HG03025 (cell line): Measurements from ENCODE around the gene GNB1L.
"Not testable (repeated sequence)": the region's sequence is repeated elsewhere in the genome, so short reads cannot be mapped to it uniquely, and the experiment has no call there.

Experiments
- ATAC-seq: cut with Tn5 transposase; IDR thresholded peaks from one replicate; pipeline ENCODE4 v1.9.1; 2021; ENCODE audit warnings: mild to moderate bottlenecking, moderate library complexity; ENCODE audit not compliant: unreplicated experiment, low FRiP score

Gene GNB1L

DNA sequence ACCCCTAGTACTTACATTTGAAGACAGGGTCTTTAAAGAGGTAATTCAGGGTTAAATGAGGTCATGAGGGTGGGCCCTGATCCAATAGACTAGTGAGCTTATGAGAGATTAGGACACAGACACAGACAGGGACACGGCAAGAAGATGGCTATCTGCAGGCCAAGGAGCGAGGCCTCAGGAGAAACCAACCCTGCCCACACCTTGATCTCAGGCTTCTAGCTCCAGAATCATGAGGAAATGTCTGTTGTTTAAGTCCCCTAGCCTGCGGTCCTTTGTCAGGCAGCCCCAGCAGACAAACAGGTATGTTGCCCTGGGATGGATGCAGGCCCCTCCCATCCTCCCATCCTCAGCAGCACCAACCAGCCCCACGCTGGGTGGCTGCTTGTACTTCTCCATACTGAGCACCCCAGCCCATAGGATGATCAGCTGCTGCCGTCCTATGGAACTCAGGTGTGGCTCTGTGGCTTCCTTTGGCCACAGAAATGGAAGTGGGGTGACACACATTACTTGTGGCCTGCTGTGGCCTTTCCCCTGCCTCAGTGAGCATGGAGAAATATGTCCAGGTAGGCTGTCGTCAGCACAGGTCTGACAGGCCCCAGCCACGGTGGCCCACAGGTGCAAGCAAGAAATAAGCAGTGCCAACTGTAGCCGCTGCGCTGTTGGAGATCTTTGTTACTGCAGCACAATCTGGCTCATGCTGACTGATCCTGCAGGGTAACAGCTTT, 7.9 kb downstream of the GNB1L start:
- ATAC-seq, result no peak

DNA sequence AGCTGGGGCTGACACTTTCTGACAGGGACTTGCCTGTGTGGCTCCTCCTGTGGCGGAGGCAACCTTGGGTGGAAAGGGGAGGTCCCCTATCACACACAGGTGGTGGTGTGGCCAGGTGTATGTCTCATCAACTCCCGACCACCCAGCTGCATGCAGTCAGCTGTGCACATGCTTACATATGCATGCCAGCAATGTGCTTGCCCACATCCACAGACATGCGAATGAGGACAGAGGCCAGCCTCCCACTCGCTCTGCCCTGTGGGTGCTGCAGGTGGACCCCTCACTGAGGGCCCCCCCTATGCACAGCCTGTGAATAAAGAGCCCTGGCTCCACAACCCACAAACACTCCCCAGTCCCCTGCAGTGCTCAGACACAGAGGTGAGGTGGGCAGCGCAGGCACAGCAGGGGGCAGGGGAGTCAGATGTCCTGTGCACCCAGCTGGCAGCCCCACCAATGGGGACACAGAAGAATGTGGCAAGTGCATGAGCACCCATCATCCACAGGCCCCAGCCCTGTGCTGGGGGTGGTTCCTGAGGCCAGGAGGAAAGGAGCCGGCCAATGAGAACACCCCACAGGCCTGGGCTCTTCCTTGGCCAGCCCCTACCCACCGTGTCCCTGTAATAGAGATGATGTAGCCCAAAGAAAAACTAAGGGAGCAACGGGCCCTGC, 9.5 kb downstream of the GNB1L start:
- ATAC-seq, result no peak

DNA sequence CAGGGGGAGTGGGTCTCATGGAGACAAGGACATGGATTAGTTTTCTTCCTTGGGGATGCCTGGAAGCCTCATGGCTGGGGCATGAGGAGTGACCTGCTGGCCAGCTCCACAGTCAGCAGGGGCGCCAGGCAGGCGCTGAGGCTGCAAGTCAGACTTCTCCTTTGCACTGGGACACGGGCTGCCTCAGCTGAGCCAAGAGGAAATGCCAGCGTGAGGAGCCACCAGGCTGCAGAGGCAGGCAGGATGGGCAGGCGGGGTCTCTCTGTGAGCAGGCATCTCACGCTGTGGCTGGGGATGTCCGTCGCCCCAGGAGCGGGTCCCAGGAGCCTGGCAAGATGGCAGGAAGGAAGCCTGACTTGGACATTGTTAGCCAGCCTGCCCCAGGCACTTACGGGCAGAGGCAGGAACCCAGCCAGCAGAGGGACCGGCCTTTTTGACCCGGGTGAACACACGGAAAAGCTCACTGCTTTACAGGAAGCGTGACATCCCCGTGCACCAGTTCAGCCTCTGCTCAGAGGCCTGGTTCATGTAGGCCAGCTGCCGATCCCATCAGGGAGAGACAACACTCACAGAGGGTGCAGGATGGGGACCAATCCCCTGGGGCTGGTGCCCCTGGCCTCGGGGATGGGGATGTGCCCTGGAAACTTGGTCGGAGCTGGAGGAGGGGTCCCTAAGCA, 10.2 kb downstream of the GNB1L start:
- ATAC-seq, result no peak

DNA sequence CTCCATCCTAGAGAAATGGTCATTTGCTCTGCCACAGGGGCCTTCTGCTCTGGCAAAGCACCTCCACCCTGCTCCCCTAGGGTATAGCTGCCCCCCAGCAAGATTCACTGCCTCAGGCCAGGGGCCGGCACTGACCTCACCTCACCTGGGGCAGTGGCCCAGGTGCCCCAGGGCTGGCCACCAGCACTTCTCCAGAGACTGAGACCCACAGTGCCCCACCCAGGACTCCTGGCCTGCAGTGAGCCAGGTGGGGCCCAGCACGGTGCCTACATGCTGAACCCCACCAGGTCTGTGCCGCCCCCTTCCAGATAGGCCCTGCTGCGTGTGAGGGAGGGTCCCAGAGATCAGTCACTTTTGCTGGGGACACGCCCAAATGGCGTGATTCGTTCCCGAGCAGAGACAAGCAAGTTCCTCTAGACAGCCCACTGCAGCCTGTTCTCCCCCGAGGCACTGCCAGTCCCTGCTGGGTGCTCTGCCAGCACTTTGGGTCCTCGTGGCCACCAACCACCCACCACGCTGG, 10.8 kb downstream of the GNB1L start:
- ATAC-seq, result no peak

DNA sequence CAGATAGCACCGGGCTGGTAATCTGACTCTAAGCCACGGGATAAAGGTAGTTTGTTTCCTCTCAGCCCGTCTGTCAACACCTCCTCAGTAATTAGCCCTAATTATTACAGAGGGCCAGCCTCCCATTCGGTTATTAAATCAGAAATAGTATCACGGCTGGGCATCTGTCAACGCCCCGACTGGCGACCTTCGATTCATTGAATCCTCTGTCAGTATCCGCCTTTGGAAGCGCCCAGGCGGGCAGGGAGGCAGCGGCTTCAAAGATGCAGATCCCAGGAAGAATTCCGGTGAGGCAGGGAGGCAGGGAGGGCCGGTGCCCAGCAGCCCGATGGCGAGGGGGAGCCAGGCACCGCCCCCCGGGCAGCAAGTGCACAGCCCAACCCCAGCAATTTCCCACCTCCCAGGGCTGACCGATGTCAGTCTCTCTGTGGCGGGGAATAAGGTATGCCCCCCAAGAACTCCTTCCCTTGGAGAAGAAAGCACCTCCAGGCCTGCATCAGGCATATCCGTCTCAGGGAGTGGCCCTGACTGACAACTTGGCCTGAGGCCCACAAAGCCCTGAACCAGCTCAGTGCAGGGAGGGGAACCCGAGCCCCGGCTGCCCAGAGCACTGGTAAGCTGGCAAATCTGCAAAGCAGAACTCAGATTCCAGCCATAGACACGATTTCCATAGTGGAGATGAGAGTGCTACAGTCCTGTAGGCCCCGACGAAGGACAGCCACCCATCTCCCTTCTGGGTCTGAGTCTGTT, 11.4 kb downstream of the GNB1L start:
- no peak for ATAC-seq

DNA sequence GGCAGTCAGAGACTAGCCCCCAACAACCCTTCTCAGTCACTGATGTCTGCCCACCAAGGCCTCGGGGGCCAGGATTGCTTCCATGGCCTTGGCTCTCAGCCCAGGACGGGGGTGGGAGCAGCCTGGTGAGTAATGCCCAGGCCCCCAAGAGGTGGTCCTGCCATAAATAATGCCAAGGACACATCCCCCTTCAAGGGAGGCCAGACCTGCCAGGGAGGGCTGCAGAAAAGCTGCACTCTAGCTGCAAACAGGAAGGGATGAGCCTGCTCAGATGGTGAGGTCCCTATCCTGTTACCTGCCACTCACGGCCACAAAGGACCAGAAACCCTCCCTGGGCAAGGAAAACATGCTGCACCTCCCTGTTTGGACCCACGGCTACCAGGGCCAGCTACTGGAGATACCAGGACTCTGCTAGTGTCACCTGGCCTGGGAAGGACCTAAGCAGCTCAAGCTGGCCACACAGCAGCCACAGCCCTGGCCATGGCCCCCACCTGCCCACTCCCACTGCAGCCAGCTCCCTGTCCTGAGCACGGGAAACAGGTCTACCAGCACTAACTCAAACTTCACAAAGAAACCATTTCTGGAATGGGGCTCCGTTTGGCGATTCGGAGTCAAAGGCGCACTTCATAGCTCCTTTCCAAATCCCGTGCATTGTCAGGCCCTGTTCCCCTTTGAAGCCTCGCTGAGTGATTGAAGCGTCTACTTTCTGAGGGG, 12.1 kb downstream of the GNB1L start:
- no peak for ATAC-seq

DNA sequence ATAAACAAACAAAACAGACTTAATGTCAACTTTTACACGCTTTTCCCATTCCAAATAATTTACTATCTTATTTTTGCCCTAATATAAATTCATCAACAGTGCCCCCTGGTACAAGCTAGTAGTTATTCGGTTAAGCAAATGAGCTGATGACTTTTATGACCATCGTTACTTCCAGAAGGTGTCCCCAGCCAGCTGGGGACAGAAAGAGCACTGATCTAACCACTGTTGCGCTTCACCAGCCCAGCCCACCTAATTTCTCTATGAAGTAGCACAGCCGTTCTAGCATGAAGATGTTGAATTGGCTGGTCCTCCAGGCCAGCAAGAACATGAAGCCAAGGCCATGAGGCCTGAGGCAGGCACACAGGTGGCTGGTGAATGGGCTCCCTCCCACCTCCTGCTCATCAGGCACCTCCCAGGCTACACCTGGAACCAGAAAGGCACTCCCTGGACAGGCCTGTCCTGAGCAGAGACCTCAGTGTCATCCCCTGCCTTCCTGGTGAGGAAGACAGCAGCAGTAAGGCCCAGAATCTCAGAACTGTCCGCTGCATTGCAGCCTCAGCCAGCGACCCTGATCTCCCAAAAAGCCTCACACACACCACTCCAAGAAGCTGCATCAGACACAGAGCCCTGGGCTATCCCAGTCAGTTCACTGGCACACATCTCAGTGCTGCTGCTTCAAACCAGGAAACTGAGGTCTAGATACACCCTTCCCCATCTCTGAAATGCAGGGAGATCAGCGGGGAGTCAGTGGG, 12.9 kb downstream of the GNB1L start:
- no peak for ATAC-seq

DNA sequence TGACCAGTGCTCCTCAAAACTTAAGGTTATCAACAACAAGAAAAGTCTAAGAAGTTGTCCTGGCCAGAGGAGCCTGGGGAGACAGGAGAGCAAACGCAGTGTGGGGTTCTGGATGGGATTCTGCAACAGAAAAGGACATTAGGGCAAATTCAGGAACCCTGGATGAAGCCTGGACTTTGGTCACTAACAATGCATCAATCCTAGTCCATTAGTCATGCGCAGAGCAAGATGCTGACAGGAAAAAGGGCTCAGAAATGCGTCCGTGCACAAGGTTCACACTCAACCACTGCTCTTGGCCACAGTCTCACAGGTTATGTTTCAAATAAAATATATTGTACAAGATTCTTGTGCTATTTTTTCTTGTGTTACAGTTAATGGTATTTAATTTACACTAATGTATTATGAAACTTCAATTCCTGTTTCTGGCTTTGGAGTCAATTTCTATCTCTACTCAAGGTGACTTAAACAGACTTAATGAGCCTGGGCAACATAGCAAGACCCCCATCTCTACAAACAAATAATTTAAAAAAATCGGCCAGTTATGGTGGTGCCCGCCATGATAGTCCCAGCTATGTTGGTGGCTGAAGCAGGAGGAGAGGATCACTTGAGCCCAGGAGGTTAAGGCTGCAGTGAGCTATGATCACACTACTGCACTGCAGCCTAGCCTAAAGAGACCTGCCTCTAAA, 13.6 kb downstream of the GNB1L start:
- no peak for ATAC-seq

DNA sequence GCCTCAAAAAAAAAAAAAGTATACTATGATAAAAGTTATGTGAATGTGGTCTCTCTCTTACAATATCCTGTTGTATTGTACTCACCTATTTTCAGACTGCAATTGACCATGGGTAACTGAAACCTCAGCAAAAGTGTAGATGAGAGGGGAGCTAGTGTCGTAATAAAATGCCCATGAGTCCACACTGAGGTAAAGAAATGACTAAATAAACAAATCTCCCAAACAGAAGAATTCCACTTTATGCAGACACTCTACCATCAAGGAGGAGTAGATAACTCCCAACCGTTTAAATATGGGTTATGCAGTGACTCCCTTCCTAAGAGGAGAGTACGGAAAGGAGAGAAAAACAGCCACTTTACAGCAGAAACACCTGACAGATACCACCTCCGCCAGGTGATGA, 14.6 kb downstream of the GNB1L start:
- ATAC-seq, result no peak

DNA sequence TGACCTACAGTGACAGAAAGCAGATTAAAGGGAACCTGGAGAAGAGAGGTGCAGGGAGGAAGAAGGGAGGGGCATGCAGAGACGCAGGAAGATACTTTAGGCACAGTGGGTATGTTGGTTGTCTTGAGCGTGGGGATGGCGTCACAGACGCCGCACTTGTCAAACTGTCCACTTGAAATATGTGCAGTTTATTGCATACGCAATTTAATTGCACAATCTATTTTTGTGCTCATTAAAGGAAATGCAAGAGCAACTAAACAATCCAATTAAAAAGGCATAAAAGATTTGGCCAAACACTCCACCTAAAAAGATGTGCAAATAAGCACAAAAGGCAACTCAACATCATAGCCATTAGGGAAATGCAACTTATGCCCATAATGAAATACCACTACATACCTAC, 16.8 kb downstream of the GNB1L start:
- no peak for ATAC-seq

DNA sequence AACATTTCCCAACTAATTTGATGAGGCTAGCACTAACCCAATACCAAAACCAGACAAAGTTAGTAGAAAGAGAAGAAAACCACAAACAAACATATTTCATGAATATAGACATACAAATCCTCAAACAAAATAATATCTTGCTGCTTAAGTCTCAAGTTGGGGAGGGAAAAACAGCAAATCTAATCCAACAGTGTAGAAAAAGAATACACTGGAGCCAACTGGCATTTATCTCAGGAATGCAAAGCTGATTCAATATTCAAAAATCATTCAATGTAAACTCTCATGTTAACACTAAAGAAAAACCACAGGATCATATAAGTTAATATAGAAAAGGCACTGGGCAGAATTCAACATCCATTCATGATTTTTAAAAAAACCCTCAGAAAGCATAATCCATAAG, 18.2 kb downstream of the GNB1L start:
- no peak for ATAC-seq

DNA sequence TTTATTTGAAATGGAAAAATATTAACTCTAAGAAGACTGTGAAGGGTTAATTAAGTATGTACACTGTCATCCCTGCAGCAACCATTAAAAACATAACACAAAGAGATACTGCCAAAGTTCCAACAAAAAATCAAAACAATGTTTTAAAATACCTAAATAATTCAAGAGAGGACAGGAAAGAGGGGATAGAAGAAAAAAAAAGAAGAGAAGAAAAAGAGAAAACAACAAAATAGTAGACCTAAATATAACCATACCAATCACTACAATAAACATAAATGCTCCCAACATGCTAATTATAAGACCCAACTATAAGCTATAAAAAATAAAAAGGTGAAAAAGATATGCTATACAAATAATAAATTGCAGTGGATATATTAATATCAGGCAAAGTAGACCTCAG, 20.1 kb downstream of the GNB1L start:
- no peak for ATAC-seq

DNA sequence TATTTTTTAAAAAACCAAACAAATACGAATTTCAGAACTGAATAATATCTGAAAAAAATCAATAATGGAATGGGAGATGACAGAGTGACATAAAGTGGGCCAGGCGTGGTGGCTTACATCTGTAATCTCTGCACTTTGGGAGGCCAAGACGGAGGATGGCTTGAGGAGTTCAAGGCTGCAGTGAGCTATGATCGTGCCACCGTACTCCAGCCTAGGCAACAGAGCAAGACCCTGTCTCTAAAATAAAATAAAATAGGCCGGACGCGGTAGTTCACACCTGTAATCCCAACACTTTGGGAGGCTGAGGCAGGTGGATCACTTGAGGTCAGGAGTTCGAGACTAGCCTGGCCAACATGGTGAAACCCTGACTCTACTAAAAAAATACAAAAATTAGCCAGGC, 21.3 kb downstream of the GNB1L start:
- not testable (repeated sequence) for ATAC-seq

DNA sequence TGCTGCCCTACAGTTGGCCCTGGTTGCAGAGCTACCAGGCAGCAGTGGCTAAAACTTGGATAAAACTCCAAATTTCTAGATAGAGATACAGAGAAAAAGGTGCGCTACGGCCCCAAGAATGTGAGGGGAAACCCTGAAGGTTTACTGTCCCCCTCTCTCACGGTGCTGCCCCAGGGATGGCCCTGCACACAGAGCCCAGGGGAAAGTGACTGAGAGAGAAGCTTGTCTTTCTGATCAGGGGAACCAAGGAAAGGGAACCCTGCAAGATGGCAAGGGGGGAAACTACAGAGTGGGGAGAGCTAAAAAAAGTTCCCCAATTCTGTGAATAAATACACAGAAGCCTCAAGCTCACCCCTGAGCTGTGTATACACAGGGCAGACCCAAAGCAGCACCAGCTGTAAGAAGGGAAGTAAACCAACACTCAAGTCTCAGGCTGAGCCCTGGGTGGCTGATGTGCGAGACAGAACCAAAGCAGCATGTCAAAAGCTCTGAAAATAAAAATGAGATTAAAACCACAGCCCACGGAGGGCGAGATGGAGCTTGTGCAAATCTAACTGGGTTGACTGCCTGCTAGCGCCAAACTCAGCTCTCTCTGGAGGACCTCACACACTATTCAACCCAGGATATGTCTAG, 22.1 kb downstream of the GNB1L start:
- ATAC-seq, result no peak

DNA sequence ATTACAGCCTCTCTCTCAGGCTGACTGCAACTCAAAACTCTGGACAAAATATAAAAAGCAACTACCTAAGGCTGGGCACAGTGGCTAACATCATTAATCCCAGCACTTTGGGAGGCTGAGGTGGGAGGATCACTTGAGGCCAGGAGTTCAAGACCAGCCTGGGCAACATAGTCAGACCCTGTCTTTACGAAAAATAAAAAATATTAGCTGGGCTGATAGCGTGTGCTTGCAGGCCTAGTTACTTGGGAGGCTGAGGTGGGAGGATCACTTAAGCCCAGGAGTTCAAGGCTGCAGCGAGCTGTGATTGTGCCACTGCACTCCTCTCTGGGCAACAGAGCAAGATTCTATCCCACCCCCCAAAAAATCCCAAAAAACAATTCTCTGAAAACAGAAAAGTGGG, 22.7 kb downstream of the GNB1L start:
- ATAC-seq, result not testable (repeated sequence)

DNA sequence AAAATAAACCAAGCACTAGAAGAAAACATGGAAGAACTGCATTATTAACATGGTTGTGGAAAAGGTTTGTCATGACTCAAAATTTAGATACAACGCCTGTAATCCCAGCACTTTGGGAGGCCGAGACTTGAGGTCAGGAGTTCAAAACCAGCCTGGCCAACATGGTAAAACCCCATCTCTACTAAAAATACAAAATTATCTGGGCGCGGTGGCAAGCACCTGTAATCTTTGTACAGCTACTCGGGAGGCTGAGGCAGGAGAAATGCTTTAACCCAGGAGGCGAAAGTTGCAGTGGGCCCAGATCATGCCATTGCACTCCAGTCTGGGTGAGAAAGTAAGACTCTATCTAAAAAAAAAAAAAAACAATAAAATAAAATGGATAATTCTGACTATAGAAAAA, 23.7 kb downstream of the GNB1L start:
- ATAC-seq, result no peak

DNA sequence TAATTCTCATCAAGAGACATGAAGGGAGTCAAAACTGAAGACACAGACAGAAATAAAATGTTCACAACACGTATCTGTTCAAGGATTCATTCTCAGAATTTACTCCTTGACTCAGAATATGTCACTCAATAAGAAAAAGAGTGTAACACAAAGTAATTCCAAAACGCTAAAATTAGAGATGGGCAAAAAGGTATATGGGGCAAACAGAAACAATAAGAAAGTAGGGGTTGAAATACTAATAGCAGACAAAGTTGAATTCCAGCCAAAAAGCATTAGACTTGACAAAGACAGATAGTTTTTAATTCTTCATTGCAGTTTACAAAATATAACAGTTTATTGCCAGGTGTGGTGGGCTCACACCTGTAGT, 26.7 kb downstream of the GNB1L start:
- no peak for ATAC-seq

DNA sequence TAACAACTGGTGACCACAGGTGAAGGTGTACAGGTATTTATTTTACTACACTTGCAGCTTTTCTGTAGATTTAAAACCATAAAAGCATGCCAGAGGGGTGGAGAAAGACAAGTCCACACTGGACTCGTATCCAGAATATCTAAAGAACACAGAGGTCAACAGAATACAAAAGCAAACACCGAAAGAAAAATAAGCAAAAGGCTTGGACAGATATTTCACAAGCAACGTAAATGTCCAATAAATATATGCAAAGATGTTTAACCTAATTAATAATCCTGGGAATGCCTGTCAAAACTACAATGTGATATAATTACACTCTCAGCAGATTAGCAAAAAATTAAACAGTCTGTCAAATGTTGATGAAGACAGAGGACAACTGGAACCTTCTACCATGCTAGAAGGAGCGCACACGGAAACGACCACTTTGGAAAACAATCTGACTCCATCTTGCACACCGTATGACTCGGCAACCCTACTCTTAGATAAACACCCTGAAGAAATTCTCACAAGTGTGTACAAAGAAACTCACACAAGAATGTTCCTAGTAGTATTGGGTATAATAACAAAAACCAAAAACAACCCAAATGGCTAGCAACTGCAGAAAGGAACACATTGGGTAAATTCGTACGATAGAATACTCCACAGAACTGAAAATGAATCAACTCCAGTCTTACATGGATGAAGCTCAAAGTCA, 27.2 kb downstream of the GNB1L start:
- ATAC-seq, result no peak
